ENCODE measurements around the gene C10orf90.

The C10orf90 gene

GRCh38 chr10:126391192-126391885, 279.2 kb downstream of the C10orf90 start:
- WGBS, 2 donors (ENCODE audit: extremely low coverage in 2 of 2, insufficient read length in 2 of 2, insufficient replicate concordance in 1 of 2): no CpG with 5 or more reads among the region's 9 CpGs
- peak overlapping the region; percentile 5 for H3K14ac ChIP-seq (ENCODE audit: low read length)
- H2AFZ ChIP-seq (ENCODE audit: low read length): peak overlapping the region; percentile 81
- no peak overlapping the region for H2BK15ac ChIP-seq (ENCODE audit: low read length)
- H3K27ac ChIP-seq (replicated peaks; ENCODE audit: low read length): no peak overlapping the region
- no peak overlapping the region for H3K23ac ChIP-seq (ENCODE audit: low read depth, low read length, poor library complexity)
- H4K91ac ChIP-seq (ENCODE audit: low read depth, low read length, poor library complexity): no peak overlapping the region
- H3K4ac ChIP-seq (ENCODE audit: low read length): no peak overlapping the region
- H4K8ac ChIP-seq (ENCODE audit: low read depth, low read length): no peak overlapping the region
- no peaks in the 10 kb centered on the region for H3K79me1 ChIP-seq (ENCODE audit: low read depth, low read length)
- peaks cover 2 to 4% of the 10 kb centered on the region in 2 donors for H3K9me3 ChIP-seq (replicated peaks in 1 of 2; ENCODE audit: control insufficient read depth in 2 of 2, insufficient read depth in 1 of 2, low read depth in 1 of 2, low read length in 2 of 2)
- no peak overlapping the region for H3K18ac ChIP-seq (ENCODE audit: low read length)
- H2BK12ac ChIP-seq (ENCODE audit: low read length): no peak overlapping the region
- H2BK120ac ChIP-seq (ENCODE audit: low read depth, low read length): no peak overlapping the region
- no peak overlapping the region for H2BK5ac ChIP-seq (ENCODE audit: low read length)
- H3K9ac ChIP-seq (ENCODE audit: low read depth, low read length, poor library complexity): peak overlapping the region; percentile 22
- peaks cover 5 to 13% of the 10 kb centered on the region in 2 donors for H3K4me1 ChIP-seq (ENCODE audit: control insufficient read depth in 2 of 2, insufficient read depth in 1 of 2, low read depth in 1 of 2, low read length in 2 of 2)
- H3K4me2 ChIP-seq (ENCODE audit: insufficient read depth, low read length, poor library complexity, severe bottlenecking): no peak overlapping the region
- DNase-seq (ENCODE audit: low spot score): no peak
- no peaks in the 10 kb centered on the region for H3K36me3 ChIP-seq (replicated peaks in 1 of 2; ENCODE audit: control insufficient read depth in 2 of 2, insufficient read depth in 2 of 2, low read length in 2 of 2)
- no peak overlapping the region for H2AK5ac ChIP-seq (ENCODE audit: low read depth, low read length)
- H3K27me3 ChIP-seq (ENCODE audit: control insufficient read depth in 3 of 3, insufficient read depth in 3 of 3, low read depth in 1 of 3, low read length in 3 of 3): peaks cover 3 to 22% (median 20%) of the 10 kb centered on the region in 3 experiments
- peak overlapping the region in 1 of 2 donors; percentile 12 for H3K4me3 ChIP-seq (ENCODE audit: low read length in 2 of 2)

GRCh38 chr10:126390324-126390723, 280.2 kb downstream of the C10orf90 start:
- H3K9me3 ChIP-seq (replicated peaks in 1 of 2; ENCODE audit: control insufficient read depth in 2 of 2, insufficient read depth in 1 of 2, low read depth in 1 of 2, low read length in 2 of 2): peaks cover 2 to 4% of the 10 kb centered on the region in 2 donors
- H2BK12ac ChIP-seq (ENCODE audit: low read length): no peak overlapping the region
- H3K36me3 ChIP-seq (replicated peaks in 1 of 2; ENCODE audit: control insufficient read depth in 2 of 2, insufficient read depth in 2 of 2, low read length in 2 of 2): no peaks in the 10 kb centered on the region
- H2AFZ ChIP-seq (ENCODE audit: low read length): peak overlapping the region; percentile 81
- no peak overlapping the region for H4K8ac ChIP-seq (ENCODE audit: low read depth, low read length)
- H3K18ac ChIP-seq (ENCODE audit: low read length): no peak overlapping the region
- no peak overlapping the region for H3K14ac ChIP-seq (ENCODE audit: low read length)
- H3K23ac ChIP-seq (ENCODE audit: low read depth, low read length, poor library complexity): no peak overlapping the region
- no peak overlapping the region for H2BK5ac ChIP-seq (ENCODE audit: low read length)
- H3K9ac ChIP-seq (ENCODE audit: low read depth, low read length, poor library complexity): no peak overlapping the region
- H3K27ac ChIP-seq (replicated peaks; ENCODE audit: low read length): no peak overlapping the region
- no peak overlapping the region for H2BK15ac ChIP-seq (ENCODE audit: low read length)
- no peak for DNase-seq (ENCODE audit: low spot score)
- no peaks in the 10 kb centered on the region for H3K79me1 ChIP-seq (ENCODE audit: low read depth, low read length)
- peaks cover 3 to 31% (median 20%) of the 10 kb centered on the region in 3 experiments for H3K27me3 ChIP-seq (ENCODE audit: control insufficient read depth in 3 of 3, insufficient read depth in 3 of 3, low read depth in 1 of 3, low read length in 3 of 3)
- no peak overlapping the region for H2AK5ac ChIP-seq (ENCODE audit: low read depth, low read length)
- WGBS, 2 donors (ENCODE audit: extremely low coverage in 2 of 2, insufficient read length in 2 of 2, insufficient replicate concordance in 1 of 2): no CpG with 5 or more reads among the region's 4 CpGs
- no peak overlapping the region for H3K4me2 ChIP-seq (ENCODE audit: insufficient read depth, low read length, poor library complexity, severe bottlenecking)
- no peak overlapping the region for H2BK120ac ChIP-seq (ENCODE audit: low read depth, low read length)
- no peak overlapping the region for H3K4ac ChIP-seq (ENCODE audit: low read length)
- H4K91ac ChIP-seq (ENCODE audit: low read depth, low read length, poor library complexity): no peak overlapping the region
- H3K4me3 ChIP-seq (ENCODE audit: low read length in 2 of 2): no peak overlapping the region
- peaks cover 5 to 13% of the 10 kb centered on the region in 2 donors for H3K4me1 ChIP-seq (ENCODE audit: control insufficient read depth in 2 of 2, insufficient read depth in 1 of 2, low read depth in 1 of 2, low read length in 2 of 2)

GRCh38 chr10:126387931-126388911, 282.3 kb downstream of the C10orf90 start, which contains the start of gene ADAM12:
ADAM12 (minus strand) TSS chr10:126388477; CDS start chr10:126388145, 332 bp downstream.
- Histone ChIP-seq H3K4me1 (ENCODE audit: control insufficient read depth in 2 of 2, insufficient read depth in 1 of 2, low read depth in 1 of 2, low read length in 2 of 2) (peaks cover 5 to 13% of the 10 kb centered on the region in 2 donors), H2BK5ac (ENCODE audit: low read length) (no peak within 1 kb of the TSS), H3K23ac (ENCODE audit: low read depth, low read length, poor library complexity) (peak within 1 kb of the TSS; percentile 35), H3K4me3 (ENCODE audit: low read length in 2 of 2) (peak within 1 kb of the TSS; percentile 37 to 85), H3K4ac (ENCODE audit: low read length) (no peak within 1 kb of the TSS), H3K36me3 (replicated peaks in 1 of 2; ENCODE audit: control insufficient read depth in 2 of 2, insufficient read depth in 2 of 2, low read length in 2 of 2) (no peaks in the 10 kb centered on the region), H3K9ac (ENCODE audit: low read depth, low read length, poor library complexity) (peak within 1 kb of the TSS; percentile 52), H3K27me3 (ENCODE audit: control insufficient read depth in 3 of 3, insufficient read depth in 3 of 3, low read depth in 1 of 3, low read length in 3 of 3) (peaks cover 3 to 32% (median 20%) of the 10 kb centered on the region in 3 experiments), H2BK12ac (ENCODE audit: low read length) (no peak within 1 kb of the TSS), H3K9me3 (replicated peaks in 1 of 2; ENCODE audit: control insufficient read depth in 2 of 2, insufficient read depth in 1 of 2, low read depth in 1 of 2, low read length in 2 of 2) (peaks cover 2 to 10% of the 10 kb centered on the region in 2 donors), H4K8ac (ENCODE audit: low read depth, low read length) (peak within 1 kb of the TSS; percentile 23), H2BK15ac (ENCODE audit: low read length) (peak within 1 kb of the TSS; percentile 74), H3K79me1 (ENCODE audit: low read depth, low read length) (no peaks in the 10 kb centered on the region), H4K91ac (ENCODE audit: low read depth, low read length, poor library complexity) (no peak within 1 kb of the TSS), H3K18ac (ENCODE audit: low read length) (peak within 1 kb of the TSS; percentile 49), H2BK120ac (ENCODE audit: low read depth, low read length) (peak within 1 kb of the TSS; percentile 25), H2AFZ (ENCODE audit: low read length) (peak within 1 kb of the TSS; percentile 90), H2AK5ac (ENCODE audit: low read depth, low read length) (peak within 1 kb of the TSS; percentile 90), H3K4me2 (ENCODE audit: insufficient read depth, low read length, poor library complexity, severe bottlenecking) (peak within 1 kb of the TSS; percentile 98), H3K27ac (replicated peaks; ENCODE audit: low read length) (no peak within 1 kb of the TSS), H3K14ac (ENCODE audit: low read length) (no peak within 1 kb of the TSS)
- WGBS, 2 donors (ENCODE audit: extremely low coverage in 2 of 2, insufficient read length in 2 of 2, insufficient replicate concordance in 1 of 2): no CpG with 5 or more reads among the region's 127 CpGs
- DNase-seq (ENCODE audit: low spot score): peak; percentile 23
